ENCODE results near the gene DCTN3. TPM values are rescaled to one million over a fixed set of nuclear protein-coding genes. Genes with fewer than 3 reads are reported as not detected.

The DCTN3 gene
- polyA plus RNA-seq, 3 donors, result 120 to 174 (median 143) TPM

GRCh38 chr9:34658461-34658860 is 38.2 kb upstream of the DCTN3 start:
- WGBS (ENCODE audit: insufficient coverage), result 93% methylated on average over 12 of the region's 14 CpGs
- Histone ChIP-seq H3K4me1 (ENCODE audit: control insufficient read depth in 1 of 2, insufficient read depth in 2 of 2, low read length in 2 of 2) (no peaks in the 10 kb centered on the region), H3K9ac (ENCODE audit: insufficient read depth, low read length, poor library complexity, severe bottlenecking) (no peak overlapping the region), H3K27ac (ENCODE audit: low read depth in 1 of 2, low read length in 2 of 2) (no peak overlapping the region), H3K4me2 (replicated peaks; ENCODE audit: extremely low read depth, low read length, poor library complexity, severe bottlenecking) (no peak overlapping the region), H3K4me3 (replicated peaks in 1 of 3; ENCODE audit: low read depth in 2 of 3, low read length in 3 of 3) (no peak overlapping the region), H3K36me3 (replicated peaks in 1 of 2; ENCODE audit: control insufficient read depth in 1 of 2, insufficient read depth in 2 of 2, low read length in 2 of 2) (no peaks in the 10 kb centered on the region), H3K79me2 (ENCODE audit: insufficient read depth, low read length) (no peaks in the 10 kb centered on the region), H3K27me3 (ENCODE audit: control insufficient read depth in 2 of 2, insufficient read depth in 2 of 2, low read length in 2 of 2) (no peaks in the 10 kb centered on the region), H4K20me1 (ENCODE audit: insufficient read depth, low read length) (no peaks in the 10 kb centered on the region), H3K9me3 (replicated peaks in 1 of 2; ENCODE audit: control insufficient read depth in 1 of 2, insufficient read depth in 1 of 2, low read length in 2 of 2) (no peaks in the 10 kb centered on the region), H2AFZ (ENCODE audit: insufficient read depth, low read depth, low read length, poor library complexity, severe bottlenecking) (no peak overlapping the region)
- no peak for TF ChIP-seq CTCF (IDR thresholded peaks at IDR 0.05)
- Mint-ChIP-seq H3K4me1 (peaks cover 2% of the 10 kb centered on the region), H3K27me3 (ENCODE audit: low read depth in 3 of 3) (peaks cover 4 to 5% (median 5%) of the 10 kb centered on the region in 3 donors), H3K4me3 (no peak overlapping the region), H3K36me3 (peaks cover 0 to 2% of the 10 kb centered on the region in 2 donors), H3K9me3 (peaks cover 0 to 3% (median 0%) of the 10 kb centered on the region in 7 donors), H3K27ac (peak overlapping the region in 1 of 7 donors; percentile 42)
- no peak for DNase-seq
- intact Hi-C loops (cut with micrococcal nuclease), result no loop called here

- no peak overlapping the region for H3K9ac ChIP-seq (ENCODE audit: insufficient read depth, low read length, poor library complexity, severe bottlenecking)
- no peak overlapping the region for H3K27ac Mint-ChIP-seq
Measured at GRCh38 chr9:34656992-34657391, 36.7 kb upstream of the DCTN3 start.

More at GRCh38 chr9:34656992-34657391, 36.7 kb upstream of the DCTN3 start:
- H3K4me3 ChIP-seq (replicated peaks in 1 of 3; ENCODE audit: low read depth in 2 of 3, low read length in 3 of 3), result no peak overlapping the region
- 80% methylated on average over 1 of the region's 5 CpGs for WGBS (ENCODE audit: insufficient coverage)
- peaks cover 3 to 5% of the 10 kb centered on the region in 2 donors for H3K4me1 ChIP-seq (ENCODE audit: control insufficient read depth in 1 of 2, insufficient read depth in 2 of 2, low read length in 2 of 2)
- peaks cover 0 to 6% of the 10 kb centered on the region in 2 donors for H3K36me3 Mint-ChIP-seq
- H3K9me3 Mint-ChIP-seq, result peaks cover 0 to 4% (median 0%) of the 10 kb centered on the region in 7 donors
- DNase-seq, result no peak
- no peak overlapping the region for H2AFZ ChIP-seq (ENCODE audit: insufficient read depth, low read depth, low read length, poor library complexity, severe bottlenecking)
- no peaks in the 10 kb centered on the region for H3K9me3 ChIP-seq (replicated peaks in 1 of 2; ENCODE audit: control insufficient read depth in 1 of 2, insufficient read depth in 1 of 2, low read length in 2 of 2)
- H3K4me3 Mint-ChIP-seq, result no peak overlapping the region
- H3K27me3 Mint-ChIP-seq (ENCODE audit: low read depth in 3 of 3), result peaks cover 8 to 14% (median 9%) of the 10 kb centered on the region in 3 donors
- intact Hi-C loops (cut with micrococcal nuclease), result no loop called here
- peaks cover 17% of the 10 kb centered on the region for H3K4me1 Mint-ChIP-seq
- no peaks in the 10 kb centered on the region for H3K79me2 ChIP-seq (ENCODE audit: insufficient read depth, low read length)
- no peaks in the 10 kb centered on the region for H4K20me1 ChIP-seq (ENCODE audit: insufficient read depth, low read length)
- no peak overlapping the region for H3K4me2 ChIP-seq (replicated peaks; ENCODE audit: extremely low read depth, low read length, poor library complexity, severe bottlenecking)
- H3K36me3 ChIP-seq (replicated peaks in 1 of 2; ENCODE audit: control insufficient read depth in 1 of 2, insufficient read depth in 2 of 2, low read length in 2 of 2), result no peaks in the 10 kb centered on the region
- H3K27me3 ChIP-seq (ENCODE audit: control insufficient read depth in 2 of 2, insufficient read depth in 2 of 2, low read length in 2 of 2), result no peaks in the 10 kb centered on the region
- TF ChIP-seq CTCF (IDR thresholded peaks at IDR 0.05), result no peak
- no peak overlapping the region for H3K27ac ChIP-seq (ENCODE audit: low read depth in 1 of 2, low read length in 2 of 2)

Data from CD14-positive monocyte (primary cell).